Stimulated activated CD8-positive, alpha-beta memory T cell treated with anti-CD3 and anti-CD28 coated beads, Interleukin-7, amount 100 ng/mL, for 4 hours (primary cell): ENCODE data around the gene MMP11.

Experiments
- DNase-seq, 2 donors: peaks; one replicate each; pipeline ENCODE4 v3.0.0-alpha.2; 2020; ENCODE audit warnings: low read depth in 2 of 2

The MMP11 gene

GRCh38 chr22:23801238-23801821, 28.7 kb downstream of the MMP11 start:
- DNase-seq: no peak

GRCh38 chr22:23801886-23802377, 29.3 kb downstream of the MMP11 start:
- no peak for DNase-seq

- no peak for DNase-seq
Observed at GRCh38 chr22:23803001-23803819, 30.6 kb downstream of the MMP11 start.

GRCh38 chr22:23804781-23805291, 32.2 kb downstream of the MMP11 start:
- no peak for DNase-seq

- DNase-seq: no peak
Observed at GRCh38 chr22:23806837-23807236, 34.2 kb downstream of the MMP11 start.

- DNase-seq: no peak
Observed at GRCh38 chr22:23812378-23812777, 39.7 kb downstream of the MMP11 start.

GRCh38 chr22:23815541-23816155, 43.0 kb downstream of the MMP11 start:
- no peak for DNase-seq

- DNase-seq: no peak
Observed at GRCh38 chr22:23816156-23816976, 43.7 kb downstream of the MMP11 start.

GRCh38 chr22:23817146-23817545, 44.5 kb downstream of the MMP11 start:
- DNase-seq: no peak

- no peak for DNase-seq
Observed at GRCh38 chr22:23818541-23818940, 45.9 kb downstream of the MMP11 start.

- no peak for DNase-seq
Observed at GRCh38 chr22:23820748-23821211, 48.1 kb downstream of the MMP11 start.

GRCh38 chr22:23822101-23822671, 49.5 kb downstream of the MMP11 start:
- DNase-seq: no peak

- no peak for DNase-seq
Observed at GRCh38 chr22:23823331-23823791, 50.7 kb downstream of the MMP11 start.

GRCh38 chr22:23824476-23825245, 52.0 kb downstream of the MMP11 start:
- DNase-seq: no peak

- DNase-seq: no peak
Observed at GRCh38 chr22:23825246-23825905, 52.7 kb downstream of the MMP11 start.

- no peak for DNase-seq
Observed at GRCh38 chr22:23826510-23827350, 54.1 kb downstream of the MMP11 start.

GRCh38 chr22:23827351-23827995, 54.8 kb downstream of the MMP11 start:
- DNase-seq: no peak
